K562 (cell line): ENCODE data around the gene RNPEP. TPM values are rescaled to one million over a fixed set of nuclear protein-coding genes. Genes with fewer than 3 reads are reported as not detected.

Experiments used
- ATAC-seq: fragments of 200-7000 bp; cut with Tn5 transposase; 3 replicates; pipeline ENCODE4 v1.9.1; 2020; ENCODE audit warnings: moderate library complexity
- BruUV-seq: library from RNA; stranded (reverse); fragments of 400-500 nt; replicated peaks from 2 replicates; lab custom pipeline; 2021; lab: Mats Ljungman, UMichigan
- CTCF ChIA-PET: fragments of 300-600 bp; formaldehyde crosslinking; extraction: SDS; loops from one replicate; lab custom pipeline; 2021; ENCODE audit warnings: low intra/inter-chr PET ratio; lab: Yijun Ruan, JAX
- POLR2A ChIA-PET: fragments of 300-600, 350-650 bp; sonication (Branson Sonifier 250); formaldehyde crosslinking; extraction: SDS; loops from one replicate; lab custom pipeline; 2021; ENCODE audit warnings: antibody characterized with exemption, inconsistent platforms; lab: Yijun Ruan, JAX
- DNase-seq, 4 experiments: peaks; one replicate each; pipeline versions ENCODE4 v3.0.0 to v3.0.0-alpha.2; 2011 to 2018; ENCODE audit warnings: low spot score in 3 of 4, mixed read lengths in 3 of 4; ENCODE audit errors: extremely low read depth in 1 of 4
- FAIRE-seq: peaks from 2 replicates; lab custom pipeline; 2011; peaks lifted over from hg19 to GRCh38; lab: Jason Lieb, UNC
- H2AFZ ChIP-seq: 2 replicates; pipeline ENCODE4 v1.6.0; 2011; ENCODE audit warnings: low read depth, low read length, control low read depth, inconsistent platforms
- H3K27ac ChIP-seq: fragments of 200-600 bp; 3 replicates; pipeline ENCODE4 v1.8.0; 2011; ENCODE audit warnings: low read depth, mild to moderate bottlenecking, control low read depth, inconsistent platforms, low read length, moderate library complexity, mixed read lengths; ENCODE audit errors: extremely low read depth
- H3K27me3 ChIP-seq, 2 experiments: fragments of 300-600 bp in 1 of 2; 2 replicates in 1 of 2; 3 replicates in 1 of 2; pipeline versions ENCODE4 v1.6.0 to v1.8.0; 2011; ENCODE audit warnings: inconsistent platforms in 2 of 2, low read length in 2 of 2, mild to moderate bottlenecking in 1 of 2, mixed read lengths in 1 of 2, moderate library complexity in 1 of 2; ENCODE audit not compliant: control insufficient read depth in 2 of 2, insufficient read depth in 2 of 2
- H3K36me3 ChIP-seq: fragments of 300-600 bp; 3 replicates; pipeline ENCODE4 v1.8.0; 2011; ENCODE audit warnings: mild to moderate bottlenecking, low read length, inconsistent platforms; ENCODE audit not compliant: control insufficient read depth, insufficient read depth
- H3K4me1 ChIP-seq, 2 experiments: fragments of 200-600 bp in 1 of 2; replicated peaks in 1 of 2; 2 replicates in 1 of 2; 3 replicates in 1 of 2; pipeline versions ENCODE4 v1.5.1 to v1.8.0; 2011; ENCODE audit warnings: inconsistent platforms in 2 of 2, low read length in 2 of 2, mild to moderate bottlenecking in 1 of 2, mixed read lengths in 1 of 2, moderate library complexity in 1 of 2; ENCODE audit not compliant: control insufficient read depth in 2 of 2, insufficient read depth in 2 of 2
- H3K4me2 ChIP-seq: 2 replicates; pipeline ENCODE4 v1.6.1; 2011; ENCODE audit warnings: low read length, control low read depth, inconsistent platforms, mixed read lengths; ENCODE audit not compliant: insufficient read depth
- H3K4me3 ChIP-seq: fragments of 200-600 bp; sonication (generic), shearing (Covaris generic); 2 replicates; pipeline ENCODE4 v1.5.1; 2016; ENCODE audit warnings: control low read depth, inconsistent platforms
- H3K79me2 ChIP-seq: fragments of 200-600 bp; 3 replicates; pipeline ENCODE4 v1.8.0; 2011; ENCODE audit warnings: low read length, inconsistent platforms; ENCODE audit not compliant: control insufficient read depth, insufficient read depth
- H3K9ac ChIP-seq, 2 experiments: 2 replicates each; pipeline versions ENCODE4 v1.6.0 to v1.6.1; 2011; ENCODE audit warnings: low read depth in 2 of 2, low read length in 2 of 2, control low read depth in 1 of 2, inconsistent platforms in 1 of 2, mild to moderate bottlenecking in 1 of 2, mixed read lengths in 1 of 2; ENCODE audit not compliant: insufficient read depth in 1 of 2
- H3K9me1 ChIP-seq: one replicate; pipeline ENCODE4 v1.6.0; 2011; ENCODE audit warnings: inconsistent platforms, mild to moderate bottlenecking, low read length, moderate library complexity; ENCODE audit not compliant: control insufficient read depth, insufficient read depth
- H3K9me3 ChIP-seq: replicated peaks from 2 replicates; pipeline ENCODE4 v1.5.1; 2011; ENCODE audit warnings: low read depth, low read length, inconsistent platforms; ENCODE audit not compliant: control insufficient read depth, insufficient read depth
- H4K20me1 ChIP-seq: replicated peaks from 2 replicates; pipeline ENCODE4 v1.6.1; 2011; ENCODE audit warnings: low read length, inconsistent platforms, mixed read lengths; ENCODE audit not compliant: control insufficient read depth, insufficient read depth
- CSDE1 ChIP-seq, 2 experiments: fragments of 450-650 bp; IDR thresholded peaks; 2 replicates each; pipeline ENCODE4 v1.6.1; 2016; ENCODE audit warnings: mild to moderate bottlenecking in 1 of 2
- EHMT2 ChIP-seq: fragments of 450-650 bp; IDR thresholded peaks from 2 replicates; pipeline ENCODE4 v1.6.1; 2018; ENCODE audit warnings: antibody characterized with exemption
- ELF4 ChIP-seq: fragments of 450-650 bp; formaldehyde crosslinking; IDR thresholded peaks from 2 replicates; pipeline ENCODE4 v1.4.0; 2022; ENCODE audit warnings: missing genetic modification characterization
- ETS2 ChIP-seq: IDR thresholded peaks from 2 replicates; pipeline ENCODE4 v1.6.1; 2016; ENCODE audit warnings: borderline replicate concordance, missing genetic modification characterization, mild to moderate bottlenecking, moderate library complexity, missing compliant biosample characterization; ENCODE audit not compliant: poor library complexity, severe bottlenecking
- HDAC8 ChIP-seq: fragments of 450-650 bp; IDR thresholded peaks from 2 replicates; pipeline ENCODE4 v1.6.1; 2016; ENCODE audit warnings: mild to moderate bottlenecking, missing genetic modification characterization, moderate library complexity, missing compliant biosample characterization
- KDM5B ChIP-seq: fragments of 200-600 bp; sonication (generic); IDR thresholded peaks from 2 replicates; pipeline ENCODE4 v1.6.1; 2012; ENCODE audit warnings: low read depth, mild to moderate bottlenecking, moderate library complexity, low read length, control low read depth, inconsistent platforms; ENCODE audit not compliant: insufficient replicate concordance
- MYC ChIP-seq, 2 experiments: fragments of 250-450 bp in 1 of 2; sonication (Bioruptor Pico) in 1 of 2; IDR thresholded peaks; 2 replicates each; pipeline versions ENCODE4 v1.5.1 to v1.6.1; 2012 to 2021; ENCODE audit warnings: low read depth in 2 of 2, borderline replicate concordance in 1 of 2, improper control_type of control experiment in 1 of 2, low read length in 1 of 2, mild to moderate bottlenecking in 1 of 2, moderate library complexity in 1 of 2
- NCOA2 ChIP-seq, 2 experiments: fragments of 450-650 bp; IDR thresholded peaks; 2 replicates each; pipeline ENCODE4 v1.6.1; 2018; ENCODE audit warnings: mild to moderate bottlenecking in 2 of 2, moderate library complexity in 1 of 2; ENCODE audit not compliant: partially characterized antibody in 2 of 2
- SLC30A9 ChIP-seq: fragments of 250-450 bp; sonication (Bioruptor Pico); IDR thresholded peaks from 2 replicates; pipeline ENCODE4 v1.8.0; 2022; ENCODE audit warnings: mild to moderate bottlenecking, moderate library complexity
- TAF1 ChIP-seq: IDR thresholded peaks from 2 replicates; pipeline ENCODE4 v1.6.1; 2011; ENCODE audit warnings: mild to moderate bottlenecking, low read length, moderate library complexity; ENCODE audit not compliant: insufficient read depth, control insufficient read depth, severe bottlenecking; ENCODE audit errors: extremely low read depth
- ZBTB8A ChIP-seq: fragments of 450-650 bp; IDR thresholded peaks from 2 replicates; pipeline ENCODE4 v1.6.1; 2018; ENCODE audit warnings: mild to moderate bottlenecking, moderate library complexity; ENCODE audit not compliant: partially characterized antibody
- ZNF143 ChIP-seq: sonication (generic); formaldehyde crosslinking; IDR thresholded peaks from 2 replicates; pipeline ENCODE4 v1.9.0; 2022; ENCODE audit warnings: mild to moderate bottlenecking, missing genetic modification reagents
- ZNF384 ChIP-seq: IDR thresholded peaks from 2 replicates; pipeline ENCODE4 v1.6.1; 2012; ENCODE audit warnings: low read depth, low read length, improper control_type of control experiment
- ZNF436 ChIP-seq: fragments of 250-450, 450-650 bp; sonication (Bioruptor Pico); formaldehyde crosslinking; IDR thresholded peaks from 2 replicates; pipeline ENCODE4 v1.7.0; 2020; ENCODE audit warnings: mild to moderate bottlenecking
- WGBS: fragments of 100-300 bp; shearing (Covaris generic); methylation state at CpG from one replicate; pipeline ENCODE4 v1.1.6; 2016; ENCODE audit warnings: low coverage, mixed read lengths; ENCODE audit not compliant: insufficient coverage; ENCODE audit errors: missing lambda C conversion rate; 5-methylcytosine and 5-hydroxymethylcytosine counted together
- in situ Hi-C: fragments of 300-500 bp; cut with MboI; formaldehyde crosslinking; loops from 4 replicates; pipeline ENCODE4 v1.15.0; 2018; ENCODE audit warnings: inconsistent platforms, mixed read lengths
- intact Hi-C: fragments of 100-400 bp; cut with micrococcal nuclease; formaldehyde crosslinking; loops from 2 replicates; pipeline ENCODE4 v1.14.2; 2022
- polyA plus RNA-seq, 8 experiments: library from polyadenylated mRNA; depleted of rRNA in 4 of 8; stranded (reverse) in 5 of 8; unstranded in 3 of 8; fragments of >200 nt; fragmentation: Nextera tagmentation in 2 of 8; fragmentation: Illumina TruSeq in 1 of 8; extraction: Ambion mirVana in 2 of 8; extraction: Trizol in 1 of 8; gene quantifications; 2 replicates each; pipeline versions ENCODE4 v1.2.1 to v1.2.3, GENCODE V29; 2011 to 2014; ENCODE audit warnings: inconsistent platforms in 1 of 8, missing spikeins in 1 of 8
- total RNA-seq, 7 experiments: library from RNA; depleted of rRNA in 6 of 7; stranded (reverse); fragments of >200 nt in 6 of 7; fragmentation: Illumina TruSeq in 2 of 7; extraction: Trizol in 2 of 7; gene quantifications; 2 replicates each; pipeline versions ENCODE4 v1.2.1 to v1.2.3, GENCODE V29; 2011 to 2021; ENCODE audit warnings: low replicate concordance in 1 of 7

The RNPEP gene
- total and polyA plus RNA-seq, 9 of the 15 experiments (the other 6 are each of a cell fraction or from before 2014, with no cell fraction given) = 27.5 to 131 (median 63.4) TPM

DNA sequence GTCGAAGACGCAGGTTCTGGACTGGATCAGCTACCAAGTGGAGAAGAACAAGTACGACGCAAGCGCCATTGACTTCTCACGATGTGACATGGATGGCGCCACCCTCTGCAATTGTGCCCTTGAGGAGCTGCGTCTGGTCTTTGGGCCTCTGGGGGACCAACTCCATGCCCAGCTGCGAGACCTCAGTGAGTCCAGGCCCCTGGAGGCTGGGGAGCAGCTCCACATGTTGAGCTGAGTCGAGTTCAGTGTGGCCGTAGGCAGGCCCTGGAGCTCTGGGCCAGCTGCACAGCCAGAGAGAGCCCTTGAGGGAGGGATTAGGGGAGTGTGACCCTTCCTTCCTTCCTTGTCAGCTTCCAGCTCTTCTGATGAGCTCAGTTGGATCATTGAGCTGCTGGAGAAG lies 29.5 kb downstream of the RNPEP start:
- CTCF ChIA-PET = interaction anchor here (1.1 kb wide), 1 partner anchor 123 kb away, joined by 5 read pairs; no protein-coding TSS in a partner anchor
- H2AFZ ChIP-seq = no peak overlapping the region
- TF ChIP-seq NCOA2 (IDR thresholded peaks at IDR 0.05; ENCODE audit: partially characterized antibody in 2 of 2) = no peak
- no peak for TF ChIP-seq EHMT2
- no peak for TF ChIP-seq ZNF384
- TF ChIP-seq CSDE1 (IDR thresholded peaks at IDR 0.05) = no peak
- no peak for TF ChIP-seq ZNF143 (CRISPR knock-in tag)
- no peak for TF ChIP-seq SLC30A9
- TF ChIP-seq KDM5B = no peak
- no peak for TF ChIP-seq TAF1
- no peak for TF ChIP-seq HDAC8 (tag)
- no peak for TF ChIP-seq ETS2 (tag)
- no peak for TF ChIP-seq ZNF436
- no peak for TF ChIP-seq ZBTB8A
- TF ChIP-seq MYC (IDR thresholded peaks at IDR 0.05; ENCODE audit: low read depth, low read length) = no peak
- no peak for TF ChIP-seq MYC (CRISPR knock-in tag; IDR thresholded peaks at IDR 0.05; ENCODE audit: borderline replicate concordance, low read depth)
- TF ChIP-seq ELF4 (CRISPR knock-in tag) = no peak
- TF ChIP-seq, all 486 proteins: peak for 0
- intact Hi-C loops = no loop called here
- H4K20me1 ChIP-seq = peaks cover 11% of the 10 kb centered on the region; the same call in 1 of the 2 replicates
- no peaks in the 10 kb centered on the region for H3K79me2 ChIP-seq
- in situ Hi-C loops = no loop called here
- H3K9ac ChIP-seq = no peak overlapping the region
- peaks cover 15 to 34% of the 10 kb centered on the region in 2 experiments; a peak in 4 of 5 replicates for H3K4me1 ChIP-seq
- POLR2A ChIA-PET = interaction anchor here (0.6 to 1.3 kb wide), 4 partner anchors 10 to 113 kb away, joined by 3 to 5 read pairs (median 4); no protein-coding TSS in a partner anchor
- no peak for DNase-seq
- no peak for FAIRE-seq
- WGBS = 65% methylated on average over 11 of the region's 11 CpGs
- no TSS peak for BruUV-seq
- H3K27me3 ChIP-seq = peaks cover 0 to 9% of the 10 kb centered on the region in 2 experiments; a peak in 1 of 5 replicates
- H3K4me3 ChIP-seq = no peak overlapping the region
- ATAC-seq = 0 out of 3 replicates have a peak, but pooled peaks have one; percentile 8
- no peak overlapping the region for H3K4me2 ChIP-seq
- H3K9me3 ChIP-seq = no peaks in the 10 kb centered on the region
- no peak overlapping the region for H3K27ac ChIP-seq
- no peaks in the 10 kb centered on the region for H3K36me3 ChIP-seq
- no peaks in the 10 kb centered on the region for H3K9me1 ChIP-seq
